Mesenteric fat pad (tissue), 1 donor: ENCODE data around the gene DOK4. TPM values are rescaled to one million over a fixed set of nuclear protein-coding genes. Genes with fewer than 3 reads are reported as not detected.
"Not testable (repeated sequence)": the region's sequence is repeated elsewhere in the genome, so short reads cannot be mapped to it uniquely, and the experiment has no call there.

Source experiments
- DNase-seq: peaks from one replicate; pipeline ENCODE4 v3.0.0-alpha.2; 2020; ENCODE audit warnings: low spot score
- total RNA-seq: library from RNA; stranded (reverse); fragmentation: NEBNext Ultra II Directional; extraction: Animal tissue kit (Norgen Biotek cat#: 25700); gene quantifications from one replicate; pipeline ENCODE4 v1.2.1, GENCODE V29; 2021
- donor health status: DM: yes; HTN: yes; CAD: no.

The DOK4 gene
- total RNA-seq, 1 donor from 2014 or later = 7.3 TPM

- no peak for DNase-seq
Observed at GRCh38 chr16:57502048-57502775, 15.9 kb upstream of the DOK4 start.

- no peak for DNase-seq
Observed at GRCh38 chr16:57501492-57501891, 15.2 kb upstream of the DOK4 start.

DNA sequence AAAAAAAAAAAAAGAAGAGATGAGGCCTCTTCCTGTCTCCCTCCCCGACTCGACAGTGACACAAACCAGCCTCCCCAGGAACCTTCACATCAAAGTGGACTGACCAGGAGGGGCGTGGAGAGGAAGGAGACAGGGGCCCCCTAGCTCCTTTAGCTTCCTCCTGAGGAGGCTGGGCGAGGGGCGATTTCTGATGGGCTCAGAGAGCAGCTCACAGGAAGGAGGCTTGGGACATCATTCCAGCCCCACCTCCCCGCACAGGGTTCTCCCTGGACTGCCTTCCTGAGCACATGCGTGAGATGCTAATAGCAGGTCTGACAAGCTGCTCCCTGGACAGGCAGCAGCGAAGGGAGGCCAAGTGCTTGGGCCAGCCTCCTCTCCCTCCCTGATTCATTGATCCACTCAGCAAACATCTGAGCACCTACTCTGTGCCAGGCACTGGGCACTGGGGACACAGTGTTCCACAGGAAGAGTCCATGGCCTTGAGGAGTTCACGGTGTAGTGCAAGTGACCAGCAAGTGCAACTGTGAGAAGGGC is 14.4 kb upstream of the DOK4 start:
- DNase-seq = no peak

GRCh38 chr16:57499941-57500340 is 13.6 kb upstream of the DOK4 start:
- not testable (repeated sequence) for DNase-seq

- DNase-seq = no peak
Observed at GRCh38 chr16:57498031-57498430, 11.7 kb upstream of the DOK4 start.

GRCh38 chr16:57497121-57497520 is 10.8 kb upstream of the DOK4 start:
- no peak for DNase-seq

DNA sequence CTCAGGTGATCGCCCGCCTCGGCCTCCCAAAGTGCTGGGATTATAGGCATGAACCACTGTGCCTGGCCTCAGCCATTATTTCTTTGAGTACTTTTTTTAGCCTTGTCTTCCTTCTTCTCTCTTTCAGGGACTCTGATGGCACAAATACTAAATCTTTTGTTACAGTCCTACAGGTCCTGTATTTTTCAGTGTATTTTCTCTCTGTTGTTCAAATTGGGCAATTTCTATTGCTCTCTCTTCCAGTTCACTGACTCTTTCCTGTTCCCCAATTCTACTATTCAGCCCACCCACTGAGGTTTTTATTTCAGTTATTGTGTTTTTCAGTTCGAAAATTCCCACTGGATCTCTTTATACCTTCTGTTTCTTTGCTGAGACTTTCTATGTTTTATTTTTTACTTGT is 7.5 kb upstream of the DOK4 start:
- DNase-seq = no peak

DNA sequence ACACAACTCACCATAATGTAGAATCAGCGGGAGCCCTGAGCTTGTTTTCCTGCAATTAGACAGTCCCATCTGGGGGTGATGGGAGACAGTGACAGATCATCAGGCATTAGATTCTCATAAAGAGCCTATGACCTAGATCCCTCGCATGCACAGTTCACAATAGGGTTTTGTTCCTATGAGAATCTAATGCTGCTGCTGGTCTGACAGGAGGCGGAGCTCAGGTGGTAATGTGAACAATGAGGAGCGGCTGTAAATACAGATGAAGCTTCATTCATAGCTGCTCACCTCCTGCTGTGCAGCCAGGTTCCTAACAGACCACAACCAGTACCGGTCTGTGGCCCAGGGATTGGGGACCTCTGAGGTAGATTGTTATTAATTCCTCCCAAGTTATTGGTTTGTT is 2.9 kb upstream of the DOK4 start:
- DNase-seq = peak; percentile 76

- peak; percentile 80 for DNase-seq
Observed at GRCh38 chr16:57486858-57487834, 853 bp upstream of the DOK4 start.

DNA sequence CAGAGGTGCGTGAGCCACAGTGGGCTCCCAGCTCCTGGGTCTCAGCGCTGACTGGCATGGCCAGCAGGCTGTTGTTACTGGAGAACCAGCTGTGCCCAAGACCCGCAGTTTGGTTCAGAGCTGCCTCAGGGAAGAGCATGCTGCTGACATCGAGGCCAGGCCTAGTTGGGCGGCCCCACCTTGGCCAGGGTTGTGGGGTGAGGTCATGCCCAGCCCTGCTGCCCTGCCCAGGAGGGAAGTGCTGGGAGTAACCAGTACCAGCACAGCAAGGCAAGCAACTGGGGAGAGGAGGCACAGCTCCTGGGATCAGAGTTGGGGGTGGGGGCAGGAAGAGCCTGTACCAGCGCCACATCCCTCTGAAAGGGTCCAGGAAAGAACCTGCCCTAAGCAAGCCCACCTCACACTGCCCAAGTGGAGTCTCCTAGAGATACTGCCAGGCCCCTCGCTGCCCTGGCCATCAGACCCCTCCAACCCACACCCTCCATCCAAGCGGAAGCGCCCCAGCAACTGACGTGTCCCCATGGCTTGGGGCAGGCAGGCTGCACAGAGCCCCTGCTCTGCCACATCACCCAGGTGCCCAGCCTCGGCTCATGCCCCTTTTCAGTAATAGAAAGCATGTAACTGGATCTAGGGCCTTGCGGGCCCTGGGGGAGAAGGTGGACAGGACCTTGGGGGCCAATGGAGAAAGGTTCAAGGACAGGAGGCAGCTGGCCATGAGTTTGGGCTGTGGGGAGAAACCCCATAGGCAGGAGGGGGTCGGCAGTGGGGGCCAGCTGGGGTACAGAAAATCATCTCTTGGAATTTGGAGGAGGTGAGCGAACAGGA is 990 bp downstream of the DOK4 start:
- peak; percentile 88 for DNase-seq

- peak; percentile 51 for DNase-seq
Observed at GRCh38 chr16:57484515-57485005, 1.7 kb downstream of the DOK4 start.

GRCh38 chr16:57483725-57484514 is 2.4 kb downstream of the DOK4 start:
- peak; percentile 89 for DNase-seq

DNA sequence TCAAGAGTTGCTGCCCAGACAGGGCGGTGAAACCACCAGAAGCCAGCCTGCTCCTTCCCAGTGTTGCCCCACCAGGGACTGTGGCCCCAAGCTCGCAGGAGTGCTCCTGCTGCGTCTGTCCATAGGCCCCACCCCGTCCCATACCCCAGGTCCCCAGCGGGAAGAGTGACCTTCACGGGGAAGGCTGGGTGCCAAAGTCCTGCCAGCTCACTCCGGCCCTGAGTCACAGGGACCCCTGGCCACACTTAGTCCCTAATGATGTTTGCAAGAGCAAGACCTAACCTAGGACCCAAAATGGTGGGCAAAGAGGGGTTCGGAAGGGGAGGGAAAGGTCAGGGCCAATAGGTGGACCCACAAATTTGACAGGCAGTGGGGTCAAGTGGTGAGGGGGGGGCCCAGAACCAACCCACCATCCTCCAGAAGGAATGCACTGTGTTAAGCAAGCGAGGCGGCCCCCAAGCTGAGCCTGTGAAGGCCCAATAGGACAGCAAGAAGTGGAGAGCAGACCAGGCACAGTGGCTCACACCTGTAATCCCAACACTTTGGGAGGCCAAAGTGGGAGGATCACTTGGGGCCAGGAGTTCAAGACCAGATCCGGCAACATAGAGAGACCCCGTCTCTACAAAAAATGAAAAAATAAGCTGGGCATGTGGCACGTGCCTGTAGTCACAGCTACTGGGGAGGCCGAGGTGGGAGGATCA is 3.3 kb downstream of the DOK4 start:
- DNase-seq = peak; percentile 88

- DNase-seq = peak; percentile 43
Observed at GRCh38 chr16:57481421-57481820, 4.9 kb downstream of the DOK4 start.

- DNase-seq = peak; percentile 64
Observed at GRCh38 chr16:57480754-57481230, 5.5 kb downstream of the DOK4 start.

- DNase-seq = peak; percentile 92
Observed at GRCh38 chr16:57479976-57480753, 6.1 kb downstream of the DOK4 start.

DNA sequence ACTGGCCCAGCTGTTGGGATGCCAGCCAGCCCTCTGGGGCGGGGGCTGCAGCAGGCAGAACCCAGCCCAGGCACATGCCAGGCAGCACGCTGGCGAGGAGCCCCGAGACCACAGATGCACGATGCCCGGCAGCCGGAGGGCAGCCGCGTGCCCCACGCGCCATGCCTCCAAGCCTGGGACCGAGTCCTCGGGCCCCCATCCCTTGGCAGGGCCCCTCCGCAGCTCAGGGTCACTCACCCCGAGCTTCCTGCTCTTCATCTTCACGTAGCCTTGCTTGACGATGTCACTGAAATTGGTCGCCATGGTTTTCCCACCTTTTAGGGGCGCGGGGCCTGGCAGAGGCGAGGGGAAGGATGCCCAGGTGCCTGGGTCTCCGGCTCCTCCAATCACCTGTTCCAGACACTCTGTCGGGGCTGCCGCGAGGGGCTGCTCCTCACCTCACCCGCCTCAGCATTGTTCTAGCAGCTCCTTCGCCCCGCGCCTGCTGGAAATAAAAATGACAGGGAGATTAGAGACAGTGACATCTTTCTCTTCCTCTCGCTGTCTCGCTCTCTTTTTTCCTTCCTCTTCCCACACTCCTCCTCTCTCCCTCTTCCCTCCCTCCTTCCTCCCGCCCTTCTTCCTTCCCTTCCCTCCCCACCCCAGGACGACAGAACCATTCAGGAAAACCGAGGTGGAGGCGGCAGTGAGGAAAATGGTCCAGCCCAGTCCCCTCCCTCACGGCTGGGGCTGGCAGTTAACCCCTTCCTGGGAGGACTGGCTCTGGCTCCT is 6.9 kb downstream of the DOK4 start:
- peak; percentile 87 for DNase-seq
